K562 (cell line): Measurements from ENCODE around the gene NUP62. TPM values are rescaled to one million over a fixed set of nuclear protein-coding genes. Genes with fewer than 3 reads are reported as not detected.
A peak's percentile ranks its signal among the peaks of the same experiment; 100 is the strongest.

Source experiments
- CBX5 ChIP-seq: IDR thresholded peaks from 2 replicates; pipeline ENCODE4 v1.6.1; 2014; ENCODE audit warnings: low read depth, borderline replicate concordance
- CREBBP ChIP-seq: IDR thresholded peaks from one replicate; pipeline ENCODE4 v1.6.1; 2012; ENCODE audit warnings: low read depth, mild to moderate bottlenecking, control low read depth, inconsistent platforms, low read length
- CREM ChIP-seq: IDR thresholded peaks from 2 replicates; pipeline ENCODE4 v1.6.1; 2014; ENCODE audit warnings: antibody characterized with exemption, low read depth
- E2F3 ChIP-seq: fragments of 250-450 bp; sonication (Bioruptor Pico); IDR thresholded peaks from 2 replicates; pipeline ENCODE4 v1.4.0; 2020; ENCODE audit warnings: mild to moderate bottlenecking
- ELK3 ChIP-seq: fragments of 450-650 bp; formaldehyde crosslinking; IDR thresholded peaks from 2 replicates; pipeline ENCODE4 v1.4.0; 2020; ENCODE audit warnings: mild to moderate bottlenecking
- FIP1L1 ChIP-seq: fragments of 200-400 bp; formaldehyde crosslinking; IDR thresholded peaks from 2 replicates; pipeline ENCODE4 v1.6.1; 2018; ENCODE audit warnings: mild to moderate bottlenecking, low read depth, low read length; ENCODE audit not compliant: poor library complexity, severe bottlenecking
- FOXK2 ChIP-seq, 2 experiments: fragments of 450-650 bp; IDR thresholded peaks in 1 of 2; conservative IDR thresholded peaks in 1 of 2; 2 replicates each; pipeline ENCODE4 v1.6.1; 2016; ENCODE audit warnings: low read depth in 2 of 2, mild to moderate bottlenecking in 1 of 2
- GABPB1 ChIP-seq: sonication (generic); formaldehyde crosslinking; IDR thresholded peaks from 2 replicates; pipeline ENCODE4 v1.8.0; 2022; ENCODE audit warnings: mild to moderate bottlenecking, missing genetic modification reagents
- GTF2B ChIP-seq: IDR thresholded peaks from 2 replicates; pipeline ENCODE4 v1.6.1; 2011; ENCODE audit not compliant: insufficient read length; ENCODE audit errors: extremely low read depth
- MTA3 ChIP-seq: fragments of 450-650 bp; formaldehyde crosslinking; IDR thresholded peaks from 2 replicates; pipeline ENCODE4 v1.6.1; 2017; ENCODE audit warnings: mild to moderate bottlenecking, borderline replicate concordance
- MYNN ChIP-seq, 2 experiments: sonication (generic); formaldehyde crosslinking in 1 of 2; IDR thresholded peaks; 2 replicates each; pipeline versions ENCODE4 v1.5.0 to v1.6.1; 2016 to 2020; ENCODE audit warnings: antibody characterized with exemption in 1 of 2, missing genetic modification reagents in 1 of 2
- NFE2L1 ChIP-seq: fragments of 450-650 bp; IDR thresholded peaks from 2 replicates; pipeline ENCODE4 v1.6.1; 2016; ENCODE audit warnings: missing genetic modification characterization, low read depth, mild to moderate bottlenecking, missing compliant biosample characterization, moderate library complexity, borderline replicate concordance
- NFIC ChIP-seq: fragments of 450-650 bp; IDR thresholded peaks from 2 replicates; pipeline ENCODE4 v1.6.1; 2017; ENCODE audit warnings: mild to moderate bottlenecking, inconsistent platforms
- NR4A1 ChIP-seq, 2 experiments: fragments of 250-450 bp in 1 of 2; fragments of 450-650 bp in 1 of 2; sonication (Bioruptor Pico) in 1 of 2; IDR thresholded peaks; 2 replicates each; pipeline versions ENCODE4 v1.4.0 to v1.6.1; 2016 to 2020; ENCODE audit warnings: mild to moderate bottlenecking in 2 of 2, missing compliant biosample characterization in 1 of 2, missing genetic modification characterization in 1 of 2, moderate library complexity in 1 of 2
- PCBP1 ChIP-seq: fragments of 200-400 bp; formaldehyde crosslinking; IDR thresholded peaks from 2 replicates; pipeline ENCODE4 v1.6.1; 2018; ENCODE audit warnings: mild to moderate bottlenecking, low read depth, low read length; ENCODE audit not compliant: poor library complexity, severe bottlenecking
- SRSF3 ChIP-seq: fragments of 200-400 bp; formaldehyde crosslinking; IDR thresholded peaks from 2 replicates; pipeline ENCODE4 v1.6.1; 2016; ENCODE audit warnings: mild to moderate bottlenecking, low read length, moderate library complexity; ENCODE audit not compliant: insufficient read depth
- YY1 ChIP-seq, 3 experiments: IDR thresholded peaks; 2 replicates each; pipeline ENCODE4 v1.6.1; 2011; ENCODE audit warnings: low read length in 2 of 3, mild to moderate bottlenecking in 2 of 3, moderate library complexity in 2 of 3, borderline replicate concordance in 1 of 3, control low read depth in 1 of 3, low read depth in 1 of 3; ENCODE audit not compliant: insufficient read depth in 3 of 3, insufficient replicate concordance in 2 of 3, control insufficient read depth in 1 of 3, insufficient read length in 1 of 3; ENCODE audit errors: extremely low read depth in 1 of 3
- ZKSCAN3 ChIP-seq: fragments of 250-450 bp; sonication (Bioruptor Pico); IDR thresholded peaks from 2 replicates; pipeline ENCODE4 v1.4.0; 2020
- ZNF408 ChIP-seq: fragments of 250-450 bp; sonication (Bioruptor Pico); IDR thresholded peaks from 2 replicates; pipeline ENCODE4 v1.4.0; 2020; ENCODE audit warnings: low read depth, mild to moderate bottlenecking, moderate library complexity
- ZNF449 ChIP-seq: fragments of 250-450 bp; sonication (Bioruptor Pico); IDR thresholded peaks from 2 replicates; pipeline ENCODE4 v1.8.0; 2022; ENCODE audit warnings: moderate library complexity, mild to moderate bottlenecking, inconsistent platforms
- ZNF586 ChIP-seq: fragments of 450-650 bp; formaldehyde crosslinking; conservative IDR thresholded peaks from 2 replicates; pipeline ENCODE4 v1.4.0; 2020; ENCODE audit warnings: mild to moderate bottlenecking, moderate library complexity
- ZNF785 ChIP-seq: fragments of 250-450 bp; sonication (Bioruptor Pico); IDR thresholded peaks from 2 replicates; pipeline ENCODE4 v1.4.0; 2020; ENCODE audit warnings: mild to moderate bottlenecking
- polyA plus RNA-seq, 8 experiments: library from polyadenylated mRNA; depleted of rRNA in 4 of 8; stranded (reverse) in 5 of 8; unstranded in 3 of 8; fragments of >200 nt; fragmentation: Nextera tagmentation in 2 of 8; fragmentation: Illumina TruSeq in 1 of 8; extraction: Ambion mirVana in 2 of 8; extraction: Trizol in 1 of 8; gene quantifications; 2 replicates each; pipeline versions ENCODE4 v1.2.1 to v1.2.3, GENCODE V29; 2011 to 2014; ENCODE audit warnings: inconsistent platforms in 1 of 8, missing spikeins in 1 of 8
- total RNA-seq, 7 experiments: library from RNA; depleted of rRNA in 6 of 7; stranded (reverse); fragments of >200 nt in 6 of 7; fragmentation: Illumina TruSeq in 2 of 7; extraction: Trizol in 2 of 7; gene quantifications; 2 replicates each; pipeline versions ENCODE4 v1.2.1 to v1.2.3, GENCODE V29; 2011 to 2021; ENCODE audit warnings: low replicate concordance in 1 of 7

NUP62 gene
- total and polyA plus RNA-seq, 9 of the 15 experiments (the other 6 are each of a cell fraction or from before 2014, with no cell fraction given): 16.9 to 109 (median 66.0) TPM

- TF ChIP-seq FIP1L1 (peak; percentile 87), CREM (peak; percentile 75), ELK3 (0 out of 2 replicates have a peak, but pooled peaks have one; percentile 20), PCBP1 (peak; percentile 43), ZNF586 (no peak), GABPB1 (CRISPR knock-in tag) (peak; percentile 73; the same call in 1 of the 2 replicates), NFIC (peak; percentile 93), NFE2L1 (tag) (no peak), MTA3 (peak; percentile 64), MYNN (IDR thresholded peaks at IDR 0.05) (peak; percentile 39; the same call in 1 of the 2 replicates), MYNN (CRISPR knock-in tag; IDR thresholded peaks at IDR 0.05) (no peak), ZNF408 (CRISPR knock-in tag) (no peak), NR4A1 (CRISPR knock-in tag; IDR thresholded peaks at IDR 0.05) (no peak), NR4A1 (tag; IDR thresholded peaks at IDR 0.05) (no peak), CREBBP (no peak), ZNF785 (CRISPR knock-in tag) (no peak), YY1 (IDR thresholded peaks at IDR 0.05; ENCODE audit: borderline replicate concordance in 1 of 3, control insufficient read depth in 1 of 3, extremely low read depth in 1 of 3, insufficient read depth in 3 of 3, insufficient read length in 1 of 3, insufficient replicate concordance in 2 of 3, low read depth in 1 of 3, low read length in 2 of 3) (peak in 1 of 3 experiments; percentile 24), FOXK2 (conservative IDR thresholded peaks at IDR 0.05 in 1 of 2, IDR thresholded peaks at IDR 0.05 in 1 of 2; ENCODE audit: low read depth in 2 of 2) (peak in 1 of 2 experiments; percentile 35; a peak in 2 of 4 replicates), ZKSCAN3 (CRISPR knock-in tag) (no peak), CBX5 (0 out of 2 replicates have a peak, but pooled peaks have one; percentile 4), ZNF449 (CRISPR knock-in tag) (no peak; the same call in 1 of the 2 replicates), GTF2B (peak; percentile 58), E2F3 (CRISPR knock-in tag) (no peak), SRSF3 (no peak)
Observed at GRCh38 chr19:49929611-49930482, 543 bp upstream of the NUP62 start (continued).
